Suprapubic skin (tissue), 3 donors: ENCODE measurements around the gene TCERG1L.

Source experiments
- EP300 ChIP-seq: sonication (generic); formaldehyde crosslinking; IDR thresholded peaks from one replicate; pipeline ENCODE4 v1.6.1; 2017; ENCODE audit warnings: antibody characterized with exemption
- POLR2A ChIP-seq, 2 donors: fragments of 450-650 bp; IDR thresholded peaks; one replicate each; pipeline ENCODE4 v1.6.1; 2017; ENCODE audit warnings: antibody characterized with exemption in 2 of 2, mild to moderate bottlenecking in 2 of 2, moderate library complexity in 2 of 2
- TF ChIP-seq, protein P1 (sequence below), 2 donors: fragments of 200-600 bp in 1 of 2; fragments of 450-650 bp in 1 of 2; sonication (generic) in 1 of 2; IDR thresholded peaks; one replicate each; pipeline ENCODE4 v1.5.1; 2016 to 2019; ENCODE audit warnings: antibody characterized with exemption in 2 of 2, mild to moderate bottlenecking in 1 of 2, moderate library complexity in 1 of 2

DNA sequence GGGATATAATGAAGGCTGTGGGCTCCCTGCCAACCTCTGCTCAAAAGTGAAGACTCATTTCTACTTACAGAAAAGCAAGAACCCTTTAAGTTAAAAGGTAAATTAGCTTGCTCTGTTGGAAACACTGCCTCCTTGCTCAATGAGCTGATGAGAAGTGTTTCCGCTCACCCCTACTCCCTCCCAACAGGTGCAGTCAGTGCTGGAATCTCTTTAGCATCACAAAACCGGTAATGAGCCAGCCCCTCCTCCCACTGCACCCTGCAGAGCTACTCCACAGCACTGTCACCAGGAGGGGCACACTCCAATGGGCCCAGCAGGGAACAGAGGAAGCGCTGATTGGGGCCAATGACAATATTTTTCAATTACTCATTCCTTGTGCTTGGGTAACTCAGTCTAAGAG, 262.5 kb downstream of the TCERG1L start:
- no peak for TF ChIP-seq POLR2A (IDR thresholded peaks at IDR 0.05)
- TF ChIP-seq, protein P1, sequence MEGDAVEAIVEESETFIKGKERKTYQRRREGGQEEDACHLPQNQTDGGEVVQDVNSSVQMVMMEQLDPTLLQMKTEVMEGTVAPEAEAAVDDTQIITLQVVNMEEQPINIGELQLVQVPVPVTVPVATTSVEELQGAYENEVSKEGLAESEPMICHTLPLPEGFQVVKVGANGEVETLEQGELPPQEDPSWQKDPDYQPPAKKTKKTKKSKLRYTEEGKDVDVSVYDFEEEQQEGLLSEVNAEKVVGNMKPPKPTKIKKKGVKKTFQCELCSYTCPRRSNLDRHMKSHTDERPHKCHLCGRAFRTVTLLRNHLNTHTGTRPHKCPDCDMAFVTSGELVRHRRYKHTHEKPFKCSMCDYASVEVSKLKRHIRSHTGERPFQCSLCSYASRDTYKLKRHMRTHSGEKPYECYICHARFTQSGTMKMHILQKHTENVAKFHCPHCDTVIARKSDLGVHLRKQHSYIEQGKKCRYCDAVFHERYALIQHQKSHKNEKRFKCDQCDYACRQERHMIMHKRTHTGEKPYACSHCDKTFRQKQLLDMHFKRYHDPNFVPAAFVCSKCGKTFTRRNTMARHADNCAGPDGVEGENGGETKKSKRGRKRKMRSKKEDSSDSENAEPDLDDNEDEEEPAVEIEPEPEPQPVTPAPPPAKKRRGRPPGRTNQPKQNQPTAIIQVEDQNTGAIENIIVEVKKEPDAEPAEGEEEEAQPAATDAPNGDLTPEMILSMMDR (IDR thresholded peaks at IDR 0.05), result no peak
- no peak for TF ChIP-seq EP300
